ENCODE measurements around the gene RBM33.

The RBM33 gene

GRCh38 chr7:155753446-155753965 is 109.0 kb downstream of the RBM33 start:
- no peak for DNase-seq

- no peak for DNase-seq
These were observed 109.7 kb downstream of the RBM33 start for GRCh38 chr7:155754165-155754564.

- DNase-seq: no peak
These were observed 110.6 kb downstream of the RBM33 start for GRCh38 chr7:155755026-155755425.

GRCh38 chr7:155756322-155756721 is 111.9 kb downstream of the RBM33 start:
- DNase-seq: no peak

GRCh38 chr7:155758348-155758747 is 113.9 kb downstream of the RBM33 start:
- no peak for DNase-seq

GRCh38 chr7:155759740-155760430 is 115.4 kb downstream of the RBM33 start:
- DNase-seq: no peak

GRCh38 chr7:155761162-155761561 is 116.7 kb downstream of the RBM33 start:
- no peak for DNase-seq

GRCh38 chr7:155762036-155762435 is 117.6 kb downstream of the RBM33 start:
- DNase-seq: no peak

GRCh38 chr7:155762655-155763054 is 118.2 kb downstream of the RBM33 start:
- no peak for DNase-seq

- no peak for DNase-seq
These were observed 118.7 kb downstream of the RBM33 start for GRCh38 chr7:155763122-155763521.

GRCh38 chr7:155763691-155764437 is 119.4 kb downstream of the RBM33 start:
- peak; percentile 70 for DNase-seq

GRCh38 chr7:155764438-155764793 is 120.0 kb downstream of the RBM33 start:
- DNase-seq: peak; percentile 70

GRCh38 chr7:155765458-155765857 is 121.0 kb downstream of the RBM33 start:
- no peak for DNase-seq

GRCh38 chr7:155766386-155766785 is 121.9 kb downstream of the RBM33 start:
- no peak for DNase-seq

GRCh38 chr7:155766966-155767916 is 122.8 kb downstream of the RBM33 start:
- no peak for DNase-seq

GRCh38 chr7:155769701-155770100 is 125.2 kb downstream of the RBM33 start:
- DNase-seq: no peak

GRCh38 chr7:155770241-155770640 is 125.8 kb downstream of the RBM33 start:
- no peak for DNase-seq

GRCh38 chr7:155773531-155773930 is 129.1 kb downstream of the RBM33 start:
- no peak for DNase-seq

GRCh38 chr7:155774947-155775346 is 130.5 kb downstream of the RBM33 start:
- DNase-seq: no peak

- no peak for DNase-seq
These were observed 131.2 kb downstream of the RBM33 start for GRCh38 chr7:155775691-155776090.

- no peak for DNase-seq
These were observed 132.1 kb downstream of the RBM33 start for GRCh38 chr7:155776606-155777005.

GRCh38 chr7:155778349-155778748 is 133.9 kb downstream of the RBM33 start:
- DNase-seq: no peak

- DNase-seq: no peak
These were observed 136.4 kb downstream of the RBM33 start for GRCh38 chr7:155780884-155781283.

All from KG1 (cell line).